Fibroblast of skin of left biceps (primary cell): ENCODE data around the gene ZNF777.
A peak's percentile ranks its signal among the peaks of the same experiment; 100 is the strongest.
"Not testable (repeated sequence)": the region's sequence is repeated elsewhere in the genome, so short reads cannot be mapped to it uniquely, and the experiment has no call there.

ENCODE experiments used
- DNase-seq, 2 experiments: peaks; one replicate each; pipeline ENCODE4 v3.0.0-alpha.2; 2013; ENCODE audit warnings: low read depth in 2 of 2

Gene ZNF777

GRCh38 chr7:149455175-149455950, 5.5 kb downstream of the ZNF777 start:
- no peak for DNase-seq

GRCh38 chr7:149454750-149455149, 6.1 kb downstream of the ZNF777 start:
- no peak for DNase-seq

DNA sequence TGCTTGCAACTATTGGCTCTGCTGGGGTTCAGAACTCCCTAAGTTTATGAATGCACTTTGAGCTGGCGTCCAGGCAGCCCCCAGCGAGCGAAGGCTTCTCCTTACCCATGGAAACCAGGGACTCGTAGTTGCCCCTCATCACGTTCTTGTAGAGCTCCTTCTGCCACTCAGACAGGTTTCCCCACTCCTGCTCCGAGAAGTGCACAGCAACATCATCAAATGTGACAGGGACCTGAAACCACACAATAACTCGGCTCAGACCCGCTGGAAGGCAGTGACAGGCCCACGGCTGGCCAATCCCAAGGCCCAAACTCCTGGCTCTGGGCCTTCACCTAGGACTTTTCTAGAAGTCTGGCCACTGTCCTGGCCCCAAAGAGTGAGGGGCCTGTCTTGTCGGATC, 6.9 kb downstream of the ZNF777 start:
- DNase-seq = no peak

DNA sequence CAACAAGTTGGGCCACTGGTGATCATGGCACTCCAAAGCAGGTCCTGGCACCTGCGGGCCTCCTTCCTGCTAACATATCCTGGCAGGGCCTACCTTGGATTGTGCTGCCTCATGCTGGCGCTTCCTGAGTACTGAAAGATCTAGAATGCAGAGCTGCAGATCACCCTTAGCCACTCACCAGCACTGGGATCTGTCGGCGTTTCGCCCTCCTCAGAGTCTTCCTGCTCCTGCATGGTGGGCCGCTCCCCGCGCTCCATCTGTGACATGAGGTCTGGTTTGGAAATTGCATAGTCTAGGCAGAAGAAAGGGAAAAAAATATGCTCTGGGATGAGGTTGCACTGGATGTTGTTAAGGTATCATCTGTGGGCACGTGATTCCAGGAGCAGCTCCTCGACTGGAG, 10.0 kb downstream of the ZNF777 start:
- DNase-seq = no peak

GRCh38 chr7:149449897-149450296, 11.0 kb downstream of the ZNF777 start:
- DNase-seq = no peak

GRCh38 chr7:149448961-149449360, 11.9 kb downstream of the ZNF777 start:
- no peak for DNase-seq

- not testable (repeated sequence) for DNase-seq
These were observed 14.8 kb downstream of the ZNF777 start for GRCh38 chr7:149446026-149446425.

DNA sequence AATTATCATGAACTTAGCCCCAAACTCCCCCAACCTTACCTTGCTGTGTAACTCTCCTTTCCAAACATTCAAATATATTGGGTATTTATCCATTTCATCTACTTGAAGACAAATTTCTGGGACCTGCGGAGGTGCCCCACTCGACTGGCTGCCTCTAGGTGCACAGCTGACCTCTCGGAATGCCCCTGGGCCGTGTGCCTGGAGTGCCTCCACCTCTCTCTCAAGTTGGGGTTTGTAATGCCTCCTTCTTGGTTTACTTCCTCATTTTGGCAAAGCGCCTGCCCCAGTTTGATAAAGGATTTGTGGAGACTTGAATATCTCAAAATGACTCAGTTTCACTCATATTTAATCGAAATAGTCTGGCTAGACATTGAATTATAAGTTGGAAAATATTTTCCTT, 16.6 kb downstream of the ZNF777 start:
- no peak for DNase-seq

DNA sequence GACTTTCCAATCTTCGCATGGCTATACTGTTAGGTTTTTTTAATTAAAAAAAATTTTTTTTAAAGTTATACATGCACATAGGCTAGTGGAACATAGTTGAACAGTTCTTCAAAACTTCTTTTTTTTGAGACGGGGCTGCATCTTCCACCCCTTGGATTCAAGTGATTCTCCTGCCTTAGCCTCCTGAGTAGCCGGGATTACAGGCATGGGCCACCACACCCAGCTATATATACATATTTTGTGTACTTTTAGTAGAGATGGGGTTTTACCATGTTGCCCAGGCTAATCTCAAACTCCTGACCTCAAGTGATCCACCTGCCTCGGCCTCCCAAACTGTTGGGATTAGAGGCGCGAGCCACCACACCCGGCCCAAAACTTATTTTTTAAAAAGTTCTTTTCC, 17.3 kb downstream of the ZNF777 start:
- DNase-seq = no peak

DNA sequence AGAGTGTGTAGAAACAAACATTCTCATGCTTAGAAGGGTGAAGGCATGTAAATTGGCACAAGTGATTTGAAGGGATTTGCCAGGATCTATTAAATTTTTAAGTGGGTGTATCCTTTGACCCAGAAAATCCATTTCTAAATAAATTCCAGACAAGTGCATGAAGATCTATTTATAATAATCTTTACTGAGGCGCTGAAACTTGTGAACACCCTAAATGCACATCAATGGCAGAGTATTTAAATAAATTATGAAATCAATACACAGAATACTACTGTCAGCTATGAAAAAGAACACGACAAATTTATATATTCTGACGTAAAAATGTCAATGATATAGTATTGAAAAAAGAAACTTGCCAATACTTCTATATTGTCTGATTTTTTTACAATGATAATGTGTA, 17.9 kb downstream of the ZNF777 start:
- no peak for DNase-seq

- DNase-seq = no peak
These were observed 20.6 kb downstream of the ZNF777 start for GRCh38 chr7:149440222-149440621.

- DNase-seq = no peak
These were observed 24.5 kb downstream of the ZNF777 start for GRCh38 chr7:149436358-149436757.

DNA sequence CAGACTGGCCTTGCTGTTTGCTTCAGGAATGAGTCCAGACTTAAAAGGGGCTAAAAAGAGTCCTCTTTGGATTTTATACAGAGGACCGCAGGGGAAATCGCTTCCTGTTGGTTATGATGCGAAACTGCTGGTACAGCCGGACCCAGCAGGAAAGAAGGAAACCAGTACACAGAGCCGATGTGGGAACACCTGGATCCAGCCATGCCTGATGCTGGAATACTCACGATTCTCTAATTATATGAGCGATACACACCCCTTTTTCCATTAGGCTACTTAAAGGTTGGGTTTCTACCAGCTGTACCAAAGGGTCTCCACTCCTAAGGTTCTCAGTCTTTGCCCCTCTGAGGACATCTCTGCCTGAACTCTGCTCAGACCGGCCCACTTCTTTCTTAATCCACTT, 27.7 kb downstream of the ZNF777 start:
- DNase-seq = no peak

GRCh38 chr7:149432121-149432691, 28.7 kb downstream of the ZNF777 start:
- DNase-seq = no peak

- no peak for DNase-seq
These were observed 29.3 kb downstream of the ZNF777 start for GRCh38 chr7:149431486-149432120.

DNA sequence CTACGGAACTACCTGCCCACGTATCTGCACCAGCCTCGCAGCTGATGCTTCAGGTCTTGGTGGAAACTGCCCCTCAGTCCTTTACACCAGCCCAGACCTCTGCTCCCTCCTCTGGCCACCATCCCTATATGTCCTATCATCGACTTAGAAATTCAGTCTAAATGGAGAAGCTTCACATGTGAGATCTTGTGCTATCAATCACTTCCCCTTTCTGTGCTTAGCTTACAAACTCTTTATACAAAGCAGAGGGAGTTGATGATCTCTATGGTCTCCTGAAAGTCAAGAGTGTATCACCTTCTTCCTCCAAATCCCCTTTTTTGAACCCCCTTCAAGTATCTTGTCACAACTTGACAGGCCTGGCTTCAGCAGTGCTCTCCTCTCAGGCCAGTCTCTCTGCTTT, 30.7 kb downstream of the ZNF777 start:
- DNase-seq = no peak

- no peak for DNase-seq
These were observed 33.0 kb downstream of the ZNF777 start for GRCh38 chr7:149427893-149428292.

DNA sequence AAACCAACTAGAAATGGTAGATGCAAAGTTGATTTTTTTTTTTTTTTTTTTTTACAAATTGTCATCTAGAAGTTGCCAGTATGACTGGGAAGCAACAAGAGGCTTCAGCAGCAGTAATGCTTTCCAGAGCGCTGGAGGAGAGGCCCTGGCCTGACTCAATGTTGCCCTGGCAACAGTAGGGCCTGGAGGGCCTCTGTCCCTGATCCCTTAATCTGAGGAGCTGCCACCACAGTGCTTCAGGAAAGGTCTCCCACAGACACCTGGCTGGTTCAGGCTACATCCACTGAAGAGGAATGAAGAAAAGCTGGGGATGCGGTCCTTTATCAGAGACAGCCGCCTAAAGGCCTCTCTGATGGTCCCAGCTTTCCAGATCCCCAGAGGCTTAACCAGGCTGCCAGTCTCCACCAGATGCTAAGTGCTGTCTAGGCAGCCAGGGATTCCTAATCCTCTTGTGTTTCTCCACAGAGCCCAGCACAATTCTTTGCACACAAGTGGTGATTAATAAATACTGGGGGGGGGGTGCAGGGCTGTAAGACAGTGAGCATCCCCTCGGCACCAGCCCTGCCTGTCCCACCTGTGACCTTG, 33.7 kb downstream of the ZNF777 start:
- no peak for DNase-seq

- DNase-seq = no peak
These were observed 37.3 kb downstream of the ZNF777 start for GRCh38 chr7:149423449-149424110.

- no peak for DNase-seq
These were observed 38.0 kb downstream of the ZNF777 start for GRCh38 chr7:149422914-149423301.

GRCh38 chr7:149422162-149422913, 38.5 kb downstream of the ZNF777 start:
- peak; percentile 22 to 27 for DNase-seq

DNA sequence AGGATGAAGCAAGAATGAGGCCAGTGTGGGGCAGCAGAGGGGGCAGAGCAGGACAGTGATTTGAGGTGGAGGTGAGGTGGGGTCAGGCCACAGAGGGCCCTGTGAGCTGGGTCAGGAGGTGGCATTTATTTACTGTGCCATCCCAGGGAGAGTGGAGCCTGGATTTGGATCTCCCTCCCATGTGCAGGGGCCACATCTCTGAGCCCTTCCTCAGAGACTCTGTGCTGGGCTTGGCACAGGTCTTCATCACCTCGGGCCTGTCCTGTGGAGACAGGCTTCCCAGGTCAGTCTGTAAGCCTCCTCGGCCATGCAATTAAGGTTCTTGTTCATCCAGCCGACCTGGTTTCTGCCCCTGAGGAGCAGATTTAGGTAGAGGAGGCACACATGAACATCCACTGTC, 40.9 kb downstream of the ZNF777 start:
- no peak for DNase-seq
